PFSK-1 (cell line): ENCODE data around the gene SOBP.

ENCODE experiments used
- POLR2AphosphoS5 ChIP-seq: IDR thresholded peaks from 2 replicates; pipeline ENCODE4 v1.6.1; 2012; ENCODE audit warnings: low read depth, mild to moderate bottlenecking, control low read depth, low read length, moderate library complexity
- SIN3A ChIP-seq: IDR thresholded peaks from 2 replicates; pipeline ENCODE4 v1.6.1; 2012; ENCODE audit warnings: mild to moderate bottlenecking, low read length, moderate library complexity, borderline replicate concordance; ENCODE audit not compliant: insufficient read depth
- TAF1 ChIP-seq: IDR thresholded peaks from 2 replicates; pipeline ENCODE4 v1.6.1; 2012; ENCODE audit warnings: low read length, control low read depth, borderline replicate concordance; ENCODE audit not compliant: insufficient read depth
- TF ChIP-seq, protein P1 (sequence below), 2 experiments: IDR thresholded peaks; 2 replicates each; pipeline versions ENCODE4 v1.6.1 to v1.8.0; 2011 to 2012; ENCODE audit warnings: low read depth in 2 of 2, low read length in 2 of 2, control low read depth in 1 of 2, inconsistent platforms in 1 of 2, mild to moderate bottlenecking in 1 of 2, moderate library complexity in 1 of 2; ENCODE audit not compliant: insufficient read depth in 1 of 2

GRCh38 chr6:107564589-107564951, 74.7 kb downstream of the SOBP start:
- TF ChIP-seq POLR2AphosphoS5 (no peak), TAF1 (no peak), SIN3A (no peak)
- TF ChIP-seq, protein P1, sequence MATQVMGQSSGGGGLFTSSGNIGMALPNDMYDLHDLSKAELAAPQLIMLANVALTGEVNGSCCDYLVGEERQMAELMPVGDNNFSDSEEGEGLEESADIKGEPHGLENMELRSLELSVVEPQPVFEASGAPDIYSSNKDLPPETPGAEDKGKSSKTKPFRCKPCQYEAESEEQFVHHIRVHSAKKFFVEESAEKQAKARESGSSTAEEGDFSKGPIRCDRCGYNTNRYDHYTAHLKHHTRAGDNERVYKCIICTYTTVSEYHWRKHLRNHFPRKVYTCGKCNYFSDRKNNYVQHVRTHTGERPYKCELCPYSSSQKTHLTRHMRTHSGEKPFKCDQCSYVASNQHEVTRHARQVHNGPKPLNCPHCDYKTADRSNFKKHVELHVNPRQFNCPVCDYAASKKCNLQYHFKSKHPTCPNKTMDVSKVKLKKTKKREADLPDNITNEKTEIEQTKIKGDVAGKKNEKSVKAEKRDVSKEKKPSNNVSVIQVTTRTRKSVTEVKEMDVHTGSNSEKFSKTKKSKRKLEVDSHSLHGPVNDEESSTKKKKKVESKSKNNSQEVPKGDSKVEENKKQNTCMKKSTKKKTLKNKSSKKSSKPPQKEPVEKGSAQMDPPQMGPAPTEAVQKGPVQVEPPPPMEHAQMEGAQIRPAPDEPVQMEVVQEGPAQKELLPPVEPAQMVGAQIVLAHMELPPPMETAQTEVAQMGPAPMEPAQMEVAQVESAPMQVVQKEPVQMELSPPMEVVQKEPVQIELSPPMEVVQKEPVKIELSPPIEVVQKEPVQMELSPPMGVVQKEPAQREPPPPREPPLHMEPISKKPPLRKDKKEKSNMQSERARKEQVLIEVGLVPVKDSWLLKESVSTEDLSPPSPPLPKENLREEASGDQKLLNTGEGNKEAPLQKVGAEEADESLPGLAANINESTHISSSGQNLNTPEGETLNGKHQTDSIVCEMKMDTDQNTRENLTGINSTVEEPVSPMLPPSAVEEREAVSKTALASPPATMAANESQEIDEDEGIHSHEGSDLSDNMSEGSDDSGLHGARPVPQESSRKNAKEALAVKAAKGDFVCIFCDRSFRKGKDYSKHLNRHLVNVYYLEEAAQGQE (IDR thresholded peaks at IDR 0.05; ENCODE audit: insufficient read depth in 1 of 2, low read depth in 2 of 2, low read length in 2 of 2) = no peak
